ENCODE data around the gene OLFML2A. TPM values are rescaled to one million over a fixed set of nuclear protein-coding genes. Genes with fewer than 3 reads are reported as not detected.
A peak's percentile ranks its signal among the peaks of the same experiment; 100 is the strongest.

OLFML2A gene
- total RNA-seq, 1 experiment from 2014 or later: 6.7 TPM

DNA sequence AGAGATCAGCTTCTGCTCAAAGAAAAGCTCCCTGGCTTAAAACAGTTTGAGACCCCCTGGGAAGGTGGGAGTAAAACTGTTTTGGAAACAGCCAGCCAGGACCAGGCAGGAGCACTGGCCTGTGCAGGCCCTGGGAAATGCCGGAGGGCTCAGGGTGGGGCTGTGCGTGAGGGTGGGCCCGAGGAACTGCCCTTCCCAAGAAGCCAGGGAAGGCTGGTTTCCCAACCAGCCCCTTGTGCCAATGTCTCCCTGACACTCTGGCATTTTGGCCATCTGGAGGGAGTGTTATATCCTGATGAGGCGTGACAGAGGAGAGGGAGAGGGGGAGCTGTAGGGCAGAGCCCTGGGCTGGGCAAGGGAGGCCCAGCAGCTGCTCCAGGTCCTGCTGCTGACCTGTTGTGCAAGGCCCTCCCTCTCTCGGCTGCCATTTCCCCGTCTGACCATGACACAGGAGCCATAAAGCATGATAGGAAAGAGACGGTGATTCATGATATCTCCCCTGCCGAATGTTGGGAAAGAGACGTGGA is 16.1 kb downstream of the OLFML2A start:
- CTCF ChIA-PET: interaction anchor here (0.6 to 3.8 kb wide), 9 partner anchors 13 to 63 kb away, joined by 3 to 33 read pairs (median 6); partner anchors contain the start of genes OLFML2A and WDR38
- Mint-ChIP-seq H3K9me3 (no peaks in the 10 kb centered on the region), H3K27me3 (ENCODE audit: low read depth) (no peaks in the 10 kb centered on the region), H3K27ac (no peak overlapping the region), H3K4me3 (no peak overlapping the region), H3K4me1 (0 out of 2 replicates have a peak, but pooled peaks cover 4% of the 10 kb centered on the region), H3K36me3 (no peaks in the 10 kb centered on the region)
- DNase-seq (ENCODE audit: low spot score) (no peak), ATAC-seq (0 out of 2 replicates have a peak, but pooled peaks have one; percentile 11)
- POLR2A ChIA-PET: no interaction called here
- no peak for TF ChIP-seq ZNF263 (CRISPR knock-in tag; IDR thresholded peaks at IDR 0.05; ENCODE audit: low read depth)
- no peak for TF ChIP-seq CBFB (CRISPR knock-in tag; IDR thresholded peaks at IDR 0.05; ENCODE audit: low read depth)

DNA sequence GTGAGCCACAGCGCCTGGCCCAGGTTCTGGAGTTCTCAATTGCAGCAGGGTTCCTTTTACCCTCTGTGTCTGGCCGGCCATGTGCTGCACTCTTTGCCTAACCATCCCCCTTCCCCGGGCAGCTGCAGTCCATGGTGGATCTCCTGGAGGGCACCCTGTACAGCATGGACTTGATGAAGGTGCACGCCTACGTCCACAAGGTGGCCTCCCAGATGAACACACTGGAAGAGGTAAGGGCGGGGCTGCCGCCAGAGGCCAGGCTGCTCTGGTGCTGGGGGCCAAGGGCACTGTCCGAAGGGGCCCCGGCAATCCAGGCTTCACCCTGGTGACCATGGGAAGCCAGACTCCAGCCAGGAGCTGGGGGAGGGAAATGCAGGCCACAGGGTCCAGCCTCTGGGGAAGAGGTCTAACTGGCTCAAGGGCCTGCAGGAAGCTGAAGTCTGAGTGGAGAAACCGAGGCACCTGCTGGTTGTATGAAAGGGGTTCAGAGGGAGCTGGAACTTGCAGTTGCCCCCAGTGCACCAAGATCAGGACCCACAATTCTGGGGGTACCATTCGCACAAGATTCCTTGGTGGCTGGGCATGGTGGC is 18.1 kb downstream of the OLFML2A start:
- H3K27me3 Mint-ChIP-seq (ENCODE audit: low read depth): no peaks in the 10 kb centered on the region
- H3K9me3 Mint-ChIP-seq: no peaks in the 10 kb centered on the region
- H3K27ac Mint-ChIP-seq: no peak overlapping the region
- H3K4me1 Mint-ChIP-seq: 0 out of 2 replicates have a peak, but pooled peaks cover 4% of the 10 kb centered on the region
- DNase-seq (ENCODE audit: low spot score) (no peak), ATAC-seq (peak; percentile 35; the same call in 1 of the 2 replicates)
- ChIA-PET POLR2A (no interaction called here), CTCF (interaction anchor here (0.9 to 3.9 kb wide), 9 partner anchors 13 to 57 kb away, joined by 3 to 44 read pairs (median 7); partner anchors contain the start of genes NR6A1, OLFML2A and WDR38)
- H3K4me3 Mint-ChIP-seq: no peak overlapping the region
- H3K36me3 Mint-ChIP-seq: no peaks in the 10 kb centered on the region
- TF ChIP-seq MYBL2 (CRISPR knock-in tag; IDR thresholded peaks at IDR 0.05) (no peak), MXD4 (CRISPR knock-in tag; IDR thresholded peaks at IDR 0.05; ENCODE audit: borderline replicate concordance) (no peak), NFYB (CRISPR knock-in tag; conservative IDR thresholded peaks at IDR 0.05; ENCODE audit: low read depth) (no peak), ETV6 (CRISPR knock-in tag; IDR thresholded peaks at IDR 0.05) (no peak), GTF2I (CRISPR knock-in tag; conservative IDR thresholded peaks at IDR 0.05) (no peak), ZBTB21 (CRISPR knock-in tag; IDR thresholded peaks at IDR 0.05; ENCODE audit: borderline replicate concordance) (no peak), ATF1 (CRISPR knock-in tag; IDR thresholded peaks at IDR 0.05) (no peak), NFE2L1 (CRISPR knock-in tag; IDR thresholded peaks at IDR 0.05) (no peak), NR2C2 (CRISPR knock-in tag; IDR thresholded peaks at IDR 0.05) (no peak)
- TF ChIP-seq, protein P1, sequence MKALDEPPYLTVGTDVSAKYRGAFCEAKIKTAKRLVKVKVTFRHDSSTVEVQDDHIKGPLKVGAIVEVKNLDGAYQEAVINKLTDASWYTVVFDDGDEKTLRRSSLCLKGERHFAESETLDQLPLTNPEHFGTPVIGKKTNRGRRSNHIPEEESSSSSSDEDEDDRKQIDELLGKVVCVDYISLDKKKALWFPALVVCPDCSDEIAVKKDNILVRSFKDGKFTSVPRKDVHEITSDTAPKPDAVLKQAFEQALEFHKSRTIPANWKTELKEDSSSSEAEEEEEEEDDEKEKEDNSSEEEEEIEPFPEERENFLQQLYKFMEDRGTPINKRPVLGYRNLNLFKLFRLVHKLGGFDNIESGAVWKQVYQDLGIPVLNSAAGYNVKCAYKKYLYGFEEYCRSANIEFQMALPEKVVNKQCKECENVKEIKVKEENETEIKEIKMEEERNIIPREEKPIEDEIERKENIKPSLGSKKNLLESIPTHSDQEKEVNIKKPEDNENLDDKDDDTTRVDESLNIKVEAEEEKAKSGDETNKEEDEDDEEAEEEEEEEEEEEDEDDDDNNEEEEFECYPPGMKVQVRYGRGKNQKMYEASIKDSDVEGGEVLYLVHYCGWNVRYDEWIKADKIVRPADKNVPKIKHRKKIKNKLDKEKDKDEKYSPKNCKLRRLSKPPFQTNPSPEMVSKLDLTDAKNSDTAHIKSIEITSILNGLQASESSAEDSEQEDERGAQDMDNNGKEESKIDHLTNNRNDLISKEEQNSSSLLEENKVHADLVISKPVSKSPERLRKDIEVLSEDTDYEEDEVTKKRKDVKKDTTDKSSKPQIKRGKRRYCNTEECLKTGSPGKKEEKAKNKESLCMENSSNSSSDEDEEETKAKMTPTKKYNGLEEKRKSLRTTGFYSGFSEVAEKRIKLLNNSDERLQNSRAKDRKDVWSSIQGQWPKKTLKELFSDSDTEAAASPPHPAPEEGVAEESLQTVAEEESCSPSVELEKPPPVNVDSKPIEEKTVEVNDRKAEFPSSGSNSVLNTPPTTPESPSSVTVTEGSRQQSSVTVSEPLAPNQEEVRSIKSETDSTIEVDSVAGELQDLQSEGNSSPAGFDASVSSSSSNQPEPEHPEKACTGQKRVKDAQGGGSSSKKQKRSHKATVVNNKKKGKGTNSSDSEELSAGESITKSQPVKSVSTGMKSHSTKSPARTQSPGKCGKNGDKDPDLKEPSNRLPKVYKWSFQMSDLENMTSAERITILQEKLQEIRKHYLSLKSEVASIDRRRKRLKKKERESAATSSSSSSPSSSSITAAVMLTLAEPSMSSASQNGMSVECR (CRISPR knock-in tag; IDR thresholded peaks at IDR 0.05; ENCODE audit: borderline replicate concordance): no peak
- TF ChIP-seq, protein P2, sequence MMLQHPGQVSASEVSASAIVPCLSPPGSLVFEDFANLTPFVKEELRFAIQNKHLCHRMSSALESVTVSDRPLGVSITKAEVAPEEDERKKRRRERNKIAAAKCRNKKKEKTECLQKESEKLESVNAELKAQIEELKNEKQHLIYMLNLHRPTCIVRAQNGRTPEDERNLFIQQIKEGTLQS (CRISPR knock-in tag; conservative IDR thresholded peaks at IDR 0.05): no peak
- TF ChIP-seq, protein P3, sequence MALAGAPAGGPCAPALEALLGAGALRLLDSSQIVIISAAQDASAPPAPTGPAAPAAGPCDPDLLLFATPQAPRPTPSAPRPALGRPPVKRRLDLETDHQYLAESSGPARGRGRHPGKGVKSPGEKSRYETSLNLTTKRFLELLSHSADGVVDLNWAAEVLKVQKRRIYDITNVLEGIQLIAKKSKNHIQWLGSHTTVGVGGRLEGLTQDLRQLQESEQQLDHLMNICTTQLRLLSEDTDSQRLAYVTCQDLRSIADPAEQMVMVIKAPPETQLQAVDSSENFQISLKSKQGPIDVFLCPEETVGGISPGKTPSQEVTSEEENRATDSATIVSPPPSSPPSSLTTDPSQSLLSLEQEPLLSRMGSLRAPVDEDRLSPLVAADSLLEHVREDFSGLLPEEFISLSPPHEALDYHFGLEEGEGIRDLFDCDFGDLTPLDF (CRISPR knock-in tag; IDR thresholded peaks at IDR 0.05): no peak
- TF ChIP-seq, protein P4, sequence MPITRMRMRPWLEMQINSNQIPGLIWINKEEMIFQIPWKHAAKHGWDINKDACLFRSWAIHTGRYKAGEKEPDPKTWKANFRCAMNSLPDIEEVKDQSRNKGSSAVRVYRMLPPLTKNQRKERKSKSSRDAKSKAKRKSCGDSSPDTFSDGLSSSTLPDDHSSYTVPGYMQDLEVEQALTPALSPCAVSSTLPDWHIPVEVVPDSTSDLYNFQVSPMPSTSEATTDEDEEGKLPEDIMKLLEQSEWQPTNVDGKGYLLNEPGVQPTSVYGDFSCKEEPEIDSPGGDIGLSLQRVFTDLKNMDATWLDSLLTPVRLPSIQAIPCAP (CRISPR knock-in tag; IDR thresholded peaks at IDR 0.05): no peak
- TF ChIP-seq, protein P5, sequence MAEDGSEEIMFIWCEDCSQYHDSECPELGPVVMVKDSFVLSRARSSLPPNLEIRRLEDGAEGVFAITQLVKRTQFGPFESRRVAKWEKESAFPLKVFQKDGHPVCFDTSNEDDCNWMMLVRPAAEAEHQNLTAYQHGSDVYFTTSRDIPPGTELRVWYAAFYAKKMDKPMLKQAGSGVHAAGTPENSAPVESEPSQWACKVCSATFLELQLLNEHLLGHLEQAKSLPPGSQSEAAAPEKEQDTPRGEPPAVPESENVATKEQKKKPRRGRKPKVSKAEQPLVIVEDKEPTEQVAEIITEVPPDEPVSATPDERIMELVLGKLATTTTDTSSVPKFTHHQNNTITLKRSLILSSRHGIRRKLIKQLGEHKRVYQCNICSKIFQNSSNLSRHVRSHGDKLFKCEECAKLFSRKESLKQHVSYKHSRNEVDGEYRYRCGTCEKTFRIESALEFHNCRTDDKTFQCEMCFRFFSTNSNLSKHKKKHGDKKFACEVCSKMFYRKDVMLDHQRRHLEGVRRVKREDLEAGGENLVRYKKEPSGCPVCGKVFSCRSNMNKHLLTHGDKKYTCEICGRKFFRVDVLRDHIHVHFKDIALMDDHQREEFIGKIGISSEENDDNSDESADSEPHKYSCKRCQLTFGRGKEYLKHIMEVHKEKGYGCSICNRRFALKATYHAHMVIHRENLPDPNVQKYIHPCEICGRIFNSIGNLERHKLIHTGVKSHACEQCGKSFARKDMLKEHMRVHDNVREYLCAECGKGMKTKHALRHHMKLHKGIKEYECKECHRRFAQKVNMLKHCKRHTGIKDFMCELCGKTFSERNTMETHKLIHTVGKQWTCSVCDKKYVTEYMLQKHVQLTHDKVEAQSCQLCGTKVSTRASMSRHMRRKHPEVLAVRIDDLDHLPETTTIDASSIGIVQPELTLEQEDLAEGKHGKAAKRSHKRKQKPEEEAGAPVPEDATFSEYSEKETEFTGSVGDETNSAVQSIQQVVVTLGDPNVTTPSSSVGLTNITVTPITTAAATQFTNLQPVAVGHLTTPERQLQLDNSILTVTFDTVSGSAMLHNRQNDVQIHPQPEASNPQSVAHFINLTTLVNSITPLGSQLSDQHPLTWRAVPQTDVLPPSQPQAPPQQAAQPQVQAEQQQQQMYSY (CRISPR knock-in tag; IDR thresholded peaks at IDR 0.05): no peak
- TF ChIP-seq, protein P6, sequence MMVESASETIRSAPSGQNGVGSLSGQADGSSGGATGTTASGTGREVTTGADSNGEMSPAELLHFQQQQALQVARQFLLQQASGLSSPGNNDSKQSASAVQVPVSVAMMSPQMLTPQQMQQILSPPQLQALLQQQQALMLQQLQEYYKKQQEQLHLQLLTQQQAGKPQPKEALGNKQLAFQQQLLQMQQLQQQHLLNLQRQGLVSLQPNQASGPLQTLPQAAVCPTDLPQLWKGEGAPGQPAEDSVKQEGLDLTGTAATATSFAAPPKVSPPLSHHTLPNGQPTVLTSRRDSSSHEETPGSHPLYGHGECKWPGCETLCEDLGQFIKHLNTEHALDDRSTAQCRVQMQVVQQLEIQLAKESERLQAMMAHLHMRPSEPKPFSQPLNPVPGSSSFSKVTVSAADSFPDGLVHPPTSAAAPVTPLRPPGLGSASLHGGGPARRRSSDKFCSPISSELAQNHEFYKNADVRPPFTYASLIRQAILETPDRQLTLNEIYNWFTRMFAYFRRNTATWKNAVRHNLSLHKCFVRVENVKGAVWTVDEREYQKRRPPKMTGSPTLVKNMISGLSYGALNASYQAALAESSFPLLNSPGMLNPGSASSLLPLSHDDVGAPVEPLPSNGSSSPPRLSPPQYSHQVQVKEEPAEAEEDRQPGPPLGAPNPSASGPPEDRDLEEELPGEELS (CRISPR knock-in tag; IDR thresholded peaks at IDR 0.05): no peak

Measured in WTC11 (cell line).